Thyroid gland (tissue), 4 donors: ENCODE results near the gene PCNX1.

Experiments
- POLR2A ChIP-seq, 2 donors: fragments of 450-650 bp; IDR thresholded peaks; one replicate each; pipeline ENCODE4 v1.6.1; 2017; ENCODE audit warnings: antibody characterized with exemption in 2 of 2, mild to moderate bottlenecking in 2 of 2, moderate library complexity in 1 of 2
- TF ChIP-seq, protein P1 (sequence below), 6 experiments: fragments of 200-600 bp in 3 of 6; fragments of 450-650 bp in 3 of 6; sonication (generic) in 3 of 6; IDR thresholded peaks; one replicate each; pipeline ENCODE4 v1.5.1; 2016 to 2019; ENCODE audit warnings: antibody characterized with exemption in 6 of 6, mild to moderate bottlenecking in 2 of 6, inconsistent platforms in 1 of 6, moderate library complexity in 1 of 6

DNA sequence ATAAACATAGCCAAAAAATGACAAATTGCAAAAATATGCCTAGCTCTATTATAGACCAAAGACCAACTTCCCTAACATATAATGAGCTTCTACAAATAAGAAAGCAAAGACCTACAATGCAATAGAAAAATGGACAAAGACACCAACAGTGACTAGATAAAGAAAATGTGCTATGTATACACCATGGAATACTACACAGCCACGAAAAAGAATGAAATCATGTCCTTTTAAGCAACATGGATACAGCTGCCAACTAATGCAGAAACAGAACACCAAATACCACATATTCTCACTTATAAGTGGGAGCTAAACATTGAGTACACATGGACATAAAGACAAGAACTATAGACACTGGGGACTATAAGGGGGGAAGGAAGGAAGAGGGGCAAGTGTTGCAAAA lies 10.9 kb upstream of the PCNX1 start:
- TF ChIP-seq, protein P1, sequence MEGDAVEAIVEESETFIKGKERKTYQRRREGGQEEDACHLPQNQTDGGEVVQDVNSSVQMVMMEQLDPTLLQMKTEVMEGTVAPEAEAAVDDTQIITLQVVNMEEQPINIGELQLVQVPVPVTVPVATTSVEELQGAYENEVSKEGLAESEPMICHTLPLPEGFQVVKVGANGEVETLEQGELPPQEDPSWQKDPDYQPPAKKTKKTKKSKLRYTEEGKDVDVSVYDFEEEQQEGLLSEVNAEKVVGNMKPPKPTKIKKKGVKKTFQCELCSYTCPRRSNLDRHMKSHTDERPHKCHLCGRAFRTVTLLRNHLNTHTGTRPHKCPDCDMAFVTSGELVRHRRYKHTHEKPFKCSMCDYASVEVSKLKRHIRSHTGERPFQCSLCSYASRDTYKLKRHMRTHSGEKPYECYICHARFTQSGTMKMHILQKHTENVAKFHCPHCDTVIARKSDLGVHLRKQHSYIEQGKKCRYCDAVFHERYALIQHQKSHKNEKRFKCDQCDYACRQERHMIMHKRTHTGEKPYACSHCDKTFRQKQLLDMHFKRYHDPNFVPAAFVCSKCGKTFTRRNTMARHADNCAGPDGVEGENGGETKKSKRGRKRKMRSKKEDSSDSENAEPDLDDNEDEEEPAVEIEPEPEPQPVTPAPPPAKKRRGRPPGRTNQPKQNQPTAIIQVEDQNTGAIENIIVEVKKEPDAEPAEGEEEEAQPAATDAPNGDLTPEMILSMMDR (IDR thresholded peaks at IDR 0.05), result no peak
- no peak for TF ChIP-seq POLR2A (IDR thresholded peaks at IDR 0.05)
